ENCODE results near the gene ZNF12.

ZNF12 gene

GRCh38 chr7:6656413-6656812 lies 50.3 kb downstream of the ZNF12 start:
- H3K27ac ChIP-seq, result no peak overlapping the region
- no peak for TF ChIP-seq ZFX (IDR thresholded peaks at IDR 0.05; ENCODE audit: borderline replicate concordance)
- TF ChIP-seq CTCF (IDR thresholded peaks at IDR 0.05), result no peak

- TF ChIP-seq CTCF (IDR thresholded peaks at IDR 0.05), result no peak
- TF ChIP-seq ZFX (IDR thresholded peaks at IDR 0.05; ENCODE audit: borderline replicate concordance), result no peak
- no peak overlapping the region for H3K27ac ChIP-seq
Measured at GRCh38 chr7:6655636-6656385, 50.9 kb downstream of the ZNF12 start.

- no peak for TF ChIP-seq ZFX (IDR thresholded peaks at IDR 0.05; ENCODE audit: borderline replicate concordance)
- no peak for TF ChIP-seq CTCF (IDR thresholded peaks at IDR 0.05)
- H3K27ac ChIP-seq, result no peak overlapping the region
Measured at GRCh38 chr7:6654842-6655610, 51.7 kb downstream of the ZNF12 start.

- no peak overlapping the region for H3K27ac ChIP-seq
- no peak for TF ChIP-seq CTCF (IDR thresholded peaks at IDR 0.05)
- no peak for TF ChIP-seq ZFX (IDR thresholded peaks at IDR 0.05; ENCODE audit: borderline replicate concordance)
Measured at GRCh38 chr7:6654113-6654841, 52.5 kb downstream of the ZNF12 start.

- TF ChIP-seq CTCF (IDR thresholded peaks at IDR 0.05) (no peak), ZFX (IDR thresholded peaks at IDR 0.05; ENCODE audit: borderline replicate concordance) (no peak)
- no peak overlapping the region for H3K27ac ChIP-seq
Measured at GRCh38 chr7:6653071-6654003, 53.4 kb downstream of the ZNF12 start.

GRCh38 chr7:6652446-6653011 lies 54.2 kb downstream of the ZNF12 start:
- no peak overlapping the region for H3K27ac ChIP-seq
- no peak for TF ChIP-seq CTCF (IDR thresholded peaks at IDR 0.05)
- no peak for TF ChIP-seq ZFX (IDR thresholded peaks at IDR 0.05; ENCODE audit: borderline replicate concordance)
